Spleen (tissue), 11 donors: Measurements from ENCODE around the gene SLC1A2. TPM values are rescaled to one million over a fixed set of nuclear protein-coding genes. Genes with fewer than 3 reads are reported as not detected.

Experiments
- DNase-seq: peaks from one replicate; pipeline ENCODE4 v3.0.0-alpha.2; 2020
- H3K27ac ChIP-seq, 8 donors: fragments of 200-600 bp; sonication (generic) in 7 of 8; 1 replicate in 4 of 8; 2 replicates in 4 of 8; pipeline versions ENCODE4 v1.5.0 to v1.8.0; 2016 to 2021; ENCODE audit warnings: inconsistent platforms in 4 of 8, mild to moderate bottlenecking in 4 of 8, moderate library complexity in 1 of 8
- H3K27me3 ChIP-seq, 7 donors: fragments of 200-600 bp; sonication (generic) in 6 of 7; replicated peaks in 1 of 7; 1 replicate in 4 of 7; 2 replicates in 3 of 7; pipeline versions ENCODE4 v1.5.0 to v1.8.0; 2016 to 2021; ENCODE audit warnings: inconsistent platforms in 3 of 7, mild to moderate bottlenecking in 1 of 7
- H3K36me3 ChIP-seq, 6 donors: fragments of 200-600 bp; sonication (generic) in 5 of 6; 1 replicate in 4 of 6; 2 replicates in 2 of 6; pipeline versions ENCODE4 v1.5.0 to v1.8.0; 2016 to 2021; ENCODE audit warnings: inconsistent platforms in 2 of 6
- H3K4me1 ChIP-seq, 6 donors: fragments of 200-600 bp; sonication (generic) in 5 of 6; 1 replicate in 3 of 6; 2 replicates in 3 of 6; pipeline versions ENCODE4 v1.5.0 to v1.8.0; 2016 to 2021; ENCODE audit warnings: inconsistent platforms in 3 of 6
- H3K4me3 ChIP-seq, 8 donors: fragments of 200-600 bp; sonication (generic) in 7 of 8; 1 replicate in 4 of 8; 2 replicates in 4 of 8; pipeline versions ENCODE4 v1.5.0 to v1.8.0; 2016 to 2021; ENCODE audit warnings: inconsistent platforms in 4 of 8, mild to moderate bottlenecking in 4 of 8, moderate library complexity in 2 of 8
- H3K9me3 ChIP-seq, 8 donors: fragments of 200-600 bp; sonication (generic) in 7 of 8; 1 replicate in 4 of 8; 2 replicates in 4 of 8; pipeline versions ENCODE4 v1.5.0 to v1.8.0; 2016 to 2021; ENCODE audit warnings: inconsistent platforms in 4 of 8
- CTCF ChIP-seq, 11 experiments: fragments of 200-600 bp in 7 of 11; fragments of 450-650 bp in 4 of 11; sonication (generic) in 4 of 11; IDR thresholded peaks in 8 of 11; conservative IDR thresholded peaks in 3 of 11; 1 replicate in 7 of 11; 2 replicates in 4 of 11; pipeline versions ENCODE4 v1.4.0 to v1.8.0; 2016 to 2021; ENCODE audit warnings: antibody characterized with exemption in 11 of 11, inconsistent platforms in 4 of 11, mild to moderate bottlenecking in 1 of 11
- POLR2A ChIP-seq, 3 donors: fragments of 450-650 bp; IDR thresholded peaks; one replicate each; pipeline ENCODE4 v1.5.1; 2017; ENCODE audit warnings: antibody characterized with exemption in 3 of 3, mild to moderate bottlenecking in 1 of 3
- POLR2AphosphoS5 ChIP-seq, 3 donors: sonication (generic); formaldehyde crosslinking; IDR thresholded peaks; one replicate each; pipeline ENCODE4 v1.5.1; 2017; ENCODE audit warnings: antibody characterized with exemption in 3 of 3
- WGBS, 5 donors: extraction: QIAGEN DNeasy Blood & Tissue Kit in 3 of 5; methylation state at CpG; one replicate each; pipeline versions ENCODE4 v1.1.5 to v1.1.7; 2013 to 2018; 5-methylcytosine and 5-hydroxymethylcytosine counted together
- intact Hi-C: fragments of 100-400 bp; cut with DNase I; formaldehyde crosslinking; loops from one replicate; pipeline ENCODE4 v1.15.0; 2023; ENCODE audit warnings: low total_unique reads
- polyA plus RNA-seq, 3 donors: library from polyadenylated mRNA; stranded (reverse); fragments of 200-250 nt; gene quantifications; one replicate each; pipeline ENCODE4 v1.2.1, GENCODE V29; 2013
- total RNA-seq, 7 donors: library from RNA; depleted of rRNA in 3 of 7; stranded (reverse); fragments of >200 nt in 3 of 7; fragmentation: NEBNext Ultra II Directional in 4 of 7; extraction: Animal tissue kit (Norgen Biotek cat#: 25700) in 4 of 7; gene quantifications; one replicate each; pipeline versions ENCODE4 v1.1.0 to v1.2.1, GENCODE V29; 2016 to 2021
- donor health status: healthy with polysubstance abuse.
- donor health status: DM: no; HTN: no; CAD: no; lungs with moderate emphysema.
- donor health status: DM: no; HTN: no; CAD: no.
- donor health status: Bipolar disorder and iron deficiency.
- donor health status: healthy.
- donor health status: DM: no; HTN: no; CAD: no.
- donor health status: DM: yes; HTN: yes; CAD: no.

Gene SLC1A2
- total and polyA plus RNA-seq, 10 donors, result 0.26 to 3.8 (median 0.93) TPM

- H3K27me3 ChIP-seq, result peaks cover 0 to 24% (median 0%) of the 10 kb centered on the region in 7 donors
- no peaks in the 10 kb centered on the region for H3K9me3 ChIP-seq
- H3K4me3 ChIP-seq, result no peak overlapping the region
- no peak overlapping the region for H3K27ac ChIP-seq
- no peaks in the 10 kb centered on the region for H3K36me3 ChIP-seq
- TF ChIP-seq CTCF (IDR thresholded peaks at IDR 0.05 in 8 of 11, conservative IDR thresholded peaks at IDR 0.05 in 3 of 11), result no peak
- no peak for TF ChIP-seq POLR2AphosphoS5 (IDR thresholded peaks at IDR 0.05)
- TF ChIP-seq POLR2A (IDR thresholded peaks at IDR 0.05), result no peak
- no peak for DNase-seq
- no peaks in the 10 kb centered on the region for H3K4me1 ChIP-seq
- intact Hi-C loops, result no loop called here
- 93 to 99% (median 96%) methylated on average over 2 of the region's 2 CpGs for WGBS, 5 donors
Observed at GRCh38 chr11:35436581-35437250, 17.4 kb upstream of the SLC1A2 start.

GRCh38 chr11:35433588-35433987 lies 14.2 kb upstream of the SLC1A2 start:
- no peak for DNase-seq
- intact Hi-C loops, result no loop called here
- no peak for TF ChIP-seq CTCF (IDR thresholded peaks at IDR 0.05 in 8 of 11, conservative IDR thresholded peaks at IDR 0.05 in 3 of 11)
- no peak for TF ChIP-seq POLR2AphosphoS5 (IDR thresholded peaks at IDR 0.05)
- TF ChIP-seq POLR2A (IDR thresholded peaks at IDR 0.05), result no peak

GRCh38 chr11:35432464-35432863 lies 13.1 kb upstream of the SLC1A2 start:
- Histone ChIP-seq H3K4me1 (no peaks in the 10 kb centered on the region), H3K27me3 (peaks cover 0 to 35% (median 0%) of the 10 kb centered on the region in 7 donors), H3K36me3 (no peaks in the 10 kb centered on the region), H3K9me3 (no peaks in the 10 kb centered on the region), H3K4me3 (no peak overlapping the region), H3K27ac (no peak overlapping the region)
- intact Hi-C loops, result no loop called here
- no peak for TF ChIP-seq POLR2AphosphoS5 (IDR thresholded peaks at IDR 0.05)
- TF ChIP-seq CTCF (IDR thresholded peaks at IDR 0.05 in 8 of 11, conservative IDR thresholded peaks at IDR 0.05 in 3 of 11), result no peak
- TF ChIP-seq POLR2A (IDR thresholded peaks at IDR 0.05), result no peak
- DNase-seq, result no peak
- WGBS, 5 donors, result 88 to 92% (median 89%) methylated on average over 12 to 14 of the region's 14 CpGs

More at GRCh38 chr11:35433588-35433987, 14.2 kb upstream of the SLC1A2 start:
- Histone ChIP-seq H3K36me3 (no peaks in the 10 kb centered on the region), H3K27ac (no peak overlapping the region), H3K27me3 (peaks cover 0 to 33% (median 0%) of the 10 kb centered on the region in 7 donors), H3K4me1 (no peaks in the 10 kb centered on the region), H3K4me3 (no peak overlapping the region), H3K9me3 (no peaks in the 10 kb centered on the region)
- 63 to 83% (median 73%) methylated on average over 3 of the region's 3 CpGs for WGBS, 5 donors

- no peaks in the 10 kb centered on the region for H3K9me3 ChIP-seq
- DNase-seq, result no peak
- 50 to 74% (median 64%) methylated on average over 3 of the region's 3 CpGs for WGBS, 5 donors
- H3K36me3 ChIP-seq, result no peaks in the 10 kb centered on the region
- intact Hi-C loops, result no loop called here
- H3K4me1 ChIP-seq, result no peaks in the 10 kb centered on the region
- TF ChIP-seq POLR2A (IDR thresholded peaks at IDR 0.05) (no peak), CTCF (IDR thresholded peaks at IDR 0.05 in 8 of 11, conservative IDR thresholded peaks at IDR 0.05 in 3 of 11) (no peak), POLR2AphosphoS5 (IDR thresholded peaks at IDR 0.05) (no peak)
- H3K4me3 ChIP-seq, result no peak overlapping the region
- H3K27ac ChIP-seq, result no peak overlapping the region
- peaks cover 0 to 66% (median 8%) of the 10 kb centered on the region in 7 donors for H3K27me3 ChIP-seq
Observed at GRCh38 chr11:35427071-35427470, 7.7 kb upstream of the SLC1A2 start.
